SK-N-SH treated with all-trans-retinoic acid at 6 μM for 48 hours (cell line): ENCODE results near the gene ZBTB7C.

Experiments used
- CREB5 ChIP-seq: fragments of 250-450 bp; sonication (Bioruptor Pico); IDR thresholded peaks from 2 replicates; pipeline ENCODE4 v1.5.1; 2020; ENCODE audit warnings: low read depth, mild to moderate bottlenecking, moderate library complexity
- GLIS3 ChIP-seq: fragments of 250-450 bp; sonication (Bioruptor Pico); IDR thresholded peaks from 2 replicates; pipeline ENCODE4 v1.5.0; 2020; ENCODE audit warnings: mild to moderate bottlenecking, moderate library complexity
- ISL1 ChIP-seq: fragments of 250-450 bp; sonication (Bioruptor Pico); IDR thresholded peaks from 2 replicates; pipeline ENCODE4 v2.1.2; 2022; ENCODE audit warnings: mild to moderate bottlenecking, moderate library complexity
- PATZ1 ChIP-seq: fragments of 250-450 bp; sonication (Bioruptor Pico); IDR thresholded peaks from 2 replicates; pipeline ENCODE4 v1.8.0; 2020; ENCODE audit warnings: mild to moderate bottlenecking, moderate library complexity, borderline replicate concordance
- POU6F1 ChIP-seq: fragments of 250-450 bp; sonication (Bioruptor Pico); IDR thresholded peaks from 2 replicates; pipeline ENCODE4 v1.8.0; 2021; ENCODE audit warnings: low read depth, mild to moderate bottlenecking, moderate library complexity, borderline replicate concordance
- RARB ChIP-seq: fragments of 250-450 bp; sonication (Bioruptor Pico); IDR thresholded peaks from 2 replicates; pipeline ENCODE4 v1.8.0; 2021; ENCODE audit warnings: mild to moderate bottlenecking, moderate library complexity
- TCF4 ChIP-seq: fragments of 250-450 bp; sonication (Bioruptor Pico); IDR thresholded peaks from 2 replicates; pipeline ENCODE4 v1.8.0; 2021; ENCODE audit warnings: mild to moderate bottlenecking, moderate library complexity, borderline replicate concordance
- TOX ChIP-seq: fragments of 250-450 bp; sonication (Bioruptor Pico); IDR thresholded peaks from 2 replicates; pipeline ENCODE4 v1.8.0; 2021; ENCODE audit warnings: mild to moderate bottlenecking, moderate library complexity, borderline replicate concordance
- ZFP30 ChIP-seq: fragments of 450-650 bp; formaldehyde crosslinking; IDR thresholded peaks from 2 replicates; pipeline ENCODE4 v1.5.0; 2022; ENCODE audit warnings: mild to moderate bottlenecking, moderate library complexity
- ZNF565 ChIP-seq: fragments of 450-650 bp; formaldehyde crosslinking; conservative IDR thresholded peaks from 2 replicates; pipeline ENCODE4 v1.5.0; 2020; ENCODE audit warnings: low read depth, mild to moderate bottlenecking, moderate library complexity
- ZNF70 ChIP-seq: fragments of 450-650 bp; formaldehyde crosslinking; IDR thresholded peaks from 2 replicates; pipeline ENCODE4 v1.5.0; 2020; ENCODE audit warnings: mild to moderate bottlenecking, moderate library complexity
- ZNF8 ChIP-seq: fragments of 450-650 bp; formaldehyde crosslinking; IDR thresholded peaks from 2 replicates; pipeline ENCODE4 v1.5.0; 2020; ENCODE audit warnings: mild to moderate bottlenecking, moderate library complexity

GRCh38 chr18:48084041-48084757 is 325.0 kb downstream of the ZBTB7C start:
- TF ChIP-seq POU6F1 (CRISPR knock-in tag) (no peak), PATZ1 (CRISPR knock-in tag) (no peak), RARB (CRISPR knock-in tag) (no peak), ZNF8 (CRISPR knock-in tag) (no peak), GLIS3 (CRISPR knock-in tag) (no peak), TCF4 (CRISPR knock-in tag) (no peak), ZNF565 (no peak), ZFP30 (CRISPR knock-in tag) (no peak), CREB5 (CRISPR knock-in tag) (no peak), TOX (no peak), ZNF70 (CRISPR knock-in tag) (no peak), ISL1 (CRISPR knock-in tag) (no peak)
